Gastroesophageal sphincter (tissue), 3 donors: Measurements from ENCODE around the gene EFTUD2.

ENCODE experiments used
- POLR2A ChIP-seq, 2 donors: fragments of 450-650 bp; IDR thresholded peaks; one replicate each; pipeline ENCODE4 v1.6.1; 2017; ENCODE audit warnings: antibody characterized with exemption in 2 of 2, mild to moderate bottlenecking in 2 of 2, moderate library complexity in 1 of 2
- POLR2AphosphoS5 ChIP-seq: sonication (generic); formaldehyde crosslinking; IDR thresholded peaks from one replicate; pipeline ENCODE4 v1.6.1; 2017; ENCODE audit warnings: antibody characterized with exemption
- TF ChIP-seq, protein P1 (sequence below), 4 experiments: fragments of 200-600 bp in 2 of 4; fragments of 450-650 bp in 2 of 4; sonication (generic) in 1 of 4; IDR thresholded peaks; one replicate each; pipeline ENCODE4 v1.5.1; 2017 to 2019; ENCODE audit warnings: antibody characterized with exemption in 4 of 4, mild to moderate bottlenecking in 2 of 4, moderate library complexity in 2 of 4

GRCh38 chr17:44915321-44915726, 16.1 kb upstream of the EFTUD2 start, which contains the start of gene GFAP:
- TF ChIP-seq, protein P1, sequence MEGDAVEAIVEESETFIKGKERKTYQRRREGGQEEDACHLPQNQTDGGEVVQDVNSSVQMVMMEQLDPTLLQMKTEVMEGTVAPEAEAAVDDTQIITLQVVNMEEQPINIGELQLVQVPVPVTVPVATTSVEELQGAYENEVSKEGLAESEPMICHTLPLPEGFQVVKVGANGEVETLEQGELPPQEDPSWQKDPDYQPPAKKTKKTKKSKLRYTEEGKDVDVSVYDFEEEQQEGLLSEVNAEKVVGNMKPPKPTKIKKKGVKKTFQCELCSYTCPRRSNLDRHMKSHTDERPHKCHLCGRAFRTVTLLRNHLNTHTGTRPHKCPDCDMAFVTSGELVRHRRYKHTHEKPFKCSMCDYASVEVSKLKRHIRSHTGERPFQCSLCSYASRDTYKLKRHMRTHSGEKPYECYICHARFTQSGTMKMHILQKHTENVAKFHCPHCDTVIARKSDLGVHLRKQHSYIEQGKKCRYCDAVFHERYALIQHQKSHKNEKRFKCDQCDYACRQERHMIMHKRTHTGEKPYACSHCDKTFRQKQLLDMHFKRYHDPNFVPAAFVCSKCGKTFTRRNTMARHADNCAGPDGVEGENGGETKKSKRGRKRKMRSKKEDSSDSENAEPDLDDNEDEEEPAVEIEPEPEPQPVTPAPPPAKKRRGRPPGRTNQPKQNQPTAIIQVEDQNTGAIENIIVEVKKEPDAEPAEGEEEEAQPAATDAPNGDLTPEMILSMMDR (IDR thresholded peaks at IDR 0.05), result no peak
- TF ChIP-seq POLR2A (IDR thresholded peaks at IDR 0.05) (no peak), POLR2AphosphoS5 (no peak)
